Nephron (organoid): ENCODE measurements around the gene TRAIP.

Experiments used
- H3K27ac Mint-ChIP-seq, 3 experiments: 2 replicates each; pipeline ENCODE4 v1.8.0; 2020; ENCODE audit warnings: mixed read lengths in 3 of 3, mild to moderate bottlenecking in 2 of 3, moderate library complexity in 1 of 3
- H3K27me3 Mint-ChIP-seq: 2 replicates; pipeline ENCODE4 v1.8.0; 2021; ENCODE audit warnings: low read depth, mild to moderate bottlenecking, moderate library complexity, mixed read lengths
- H3K36me3 Mint-ChIP-seq: 2 replicates; pipeline ENCODE4 v1.8.0; 2020; ENCODE audit warnings: low read depth, mixed read lengths
- H3K4me1 Mint-ChIP-seq: 2 replicates; pipeline ENCODE4 v1.8.0; 2020; ENCODE audit warnings: mixed read lengths
- H3K4me3 Mint-ChIP-seq, 3 experiments: 2 replicates each; pipeline ENCODE4 v1.8.0; 2020; ENCODE audit warnings: mild to moderate bottlenecking in 3 of 3, mixed read lengths in 3 of 3, moderate library complexity in 2 of 3
- H3K9me3 Mint-ChIP-seq: 2 replicates; pipeline ENCODE4 v1.8.0; 2020; ENCODE audit warnings: mixed read lengths
- CTCF ChIP-seq, 3 experiments: fragments of 200-600 bp; sonication (generic); IDR thresholded peaks; one replicate each; pipeline ENCODE4 v1.5.0; 2021; ENCODE audit warnings: antibody characterized with exemption in 3 of 3; ENCODE audit not compliant: unreplicated experiment in 3 of 3

TRAIP gene

GRCh38 chr3:49799761-49800160 lies 56.6 kb downstream of the TRAIP start, which contains the start of gene CDHR4:
TSS of gene CDHR4 (minus strand) at chr3:49799873. CDS start at chr3:49799812, 61 bp downstream.
- Mint-ChIP-seq H3K4me1 (peaks cover 10% of the 10 kb centered on the region), H3K4me3 (peak within 1 kb of the TSS in 1 of 3 experiments; percentile 12), H3K27ac (no peak within 1 kb of the TSS), H3K36me3 (no peaks in the 10 kb centered on the region), H3K9me3 (no peaks in the 10 kb centered on the region), H3K27me3 (peaks cover 24% of the 10 kb centered on the region)
- no peak for TF ChIP-seq CTCF (IDR thresholded peaks at IDR 0.05; ENCODE audit: unreplicated experiment in 3 of 3)

GRCh38 chr3:49799105-49799504 lies 57.3 kb downstream of the TRAIP start:
- Mint-ChIP-seq H3K4me1 (peaks cover 7% of the 10 kb centered on the region), H3K27me3 (peaks cover 24% of the 10 kb centered on the region), H3K4me3 (no peak overlapping the region)

GRCh38 chr3:49794926-49795905 lies 61.1 kb downstream of the TRAIP start:
- no peaks in the 10 kb centered on the region for H3K9me3 Mint-ChIP-seq
- no peak overlapping the region for H3K4me3 Mint-ChIP-seq
- H3K27ac Mint-ChIP-seq = no peak overlapping the region
- TF ChIP-seq CTCF (IDR thresholded peaks at IDR 0.05; ENCODE audit: unreplicated experiment in 3 of 3) = no peak
- H3K4me1 Mint-ChIP-seq = no peaks in the 10 kb centered on the region
- H3K36me3 Mint-ChIP-seq = no peaks in the 10 kb centered on the region
- H3K27me3 Mint-ChIP-seq = peaks cover 13% of the 10 kb centered on the region

More at GRCh38 chr3:49799105-49799504, 57.3 kb downstream of the TRAIP start:
- Mint-ChIP-seq H3K36me3 (no peaks in the 10 kb centered on the region), H3K9me3 (no peaks in the 10 kb centered on the region), H3K27ac (no peak overlapping the region)
- no peak for TF ChIP-seq CTCF (IDR thresholded peaks at IDR 0.05; ENCODE audit: unreplicated experiment in 3 of 3)

DNA sequence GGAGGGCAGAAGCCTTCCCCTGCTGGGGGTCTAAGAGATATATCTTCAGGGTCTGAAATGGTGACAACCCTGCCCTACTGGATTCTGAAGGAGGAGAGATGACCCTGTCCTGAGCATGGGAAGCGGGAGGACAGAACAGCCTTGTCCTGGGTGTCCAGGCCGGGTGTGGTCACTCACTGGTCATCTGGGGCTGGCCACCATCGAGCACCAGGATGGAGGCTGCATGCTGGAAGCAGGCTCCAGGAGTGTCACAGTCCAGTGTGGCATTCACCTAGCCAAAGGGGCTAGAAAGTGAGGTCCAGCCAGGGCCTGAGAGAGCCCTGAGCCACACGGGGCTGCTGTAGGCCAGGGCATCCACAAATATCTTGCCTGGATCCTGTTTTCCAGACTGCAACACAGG lies 61.9 kb downstream of the TRAIP start:
- Mint-ChIP-seq H3K27ac (no peak overlapping the region), H3K36me3 (no peaks in the 10 kb centered on the region), H3K27me3 (peaks cover 16% of the 10 kb centered on the region), H3K4me1 (no peaks in the 10 kb centered on the region), H3K9me3 (no peaks in the 10 kb centered on the region), H3K4me3 (no peak overlapping the region)
- TF ChIP-seq CTCF (IDR thresholded peaks at IDR 0.05; ENCODE audit: unreplicated experiment in 3 of 3) = no peak

- Mint-ChIP-seq H3K4me3 (no peak overlapping the region), H3K4me1 (no peaks in the 10 kb centered on the region), H3K27ac (no peak overlapping the region), H3K27me3 (peaks cover 14% of the 10 kb centered on the region), H3K9me3 (no peaks in the 10 kb centered on the region), H3K36me3 (no peaks in the 10 kb centered on the region)
- TF ChIP-seq CTCF (IDR thresholded peaks at IDR 0.05; ENCODE audit: unreplicated experiment in 3 of 3) = no peak
Measured at GRCh38 chr3:49793486-49794085, 62.8 kb downstream of the TRAIP start.
